Loucy (cell line): ENCODE measurements around the gene SPANXN5.
"Not testable (repeated sequence)": the region's sequence is repeated elsewhere in the genome, so short reads cannot be mapped to it uniquely, and the experiment has no call there.

ENCODE experiments used
- H2AFZ ChIP-seq: fragments of 200-600 bp; sonication (generic); 2 replicates; pipeline ENCODE4 v1.6.0; 2016; ENCODE audit warnings: antibody characterized with exemption, mild to moderate bottlenecking, low read length, moderate library complexity
- H3F3A ChIP-seq: fragments of 200-600 bp; 2 replicates; pipeline ENCODE4 v1.6.0; 2016; ENCODE audit warnings: antibody characterized with exemption, low read depth, mild to moderate bottlenecking
- H3K27me3 ChIP-seq: fragments of 200-600 bp; sonication (generic); 2 replicates; pipeline ENCODE4 v1.6.1; 2014; ENCODE audit warnings: low read length, mild to moderate bottlenecking; ENCODE audit not compliant: insufficient read depth, poor library complexity, severe bottlenecking
- H3K36me3 ChIP-seq: fragments of 200-600 bp; sonication (generic); 2 replicates; pipeline ENCODE4 v1.6.1; 2016; ENCODE audit warnings: low read length; ENCODE audit not compliant: insufficient read depth
- H3K4me1 ChIP-seq: fragments of 200-600 bp; sonication (generic); 2 replicates; pipeline ENCODE4 v1.5.1; 2014; ENCODE audit warnings: low read length, mild to moderate bottlenecking; ENCODE audit not compliant: insufficient read depth, poor library complexity, severe bottlenecking
- H3K4me2 ChIP-seq: fragments of 200-600 bp; sonication (generic); 2 replicates; pipeline ENCODE4 v1.6.0; 2014; ENCODE audit warnings: antibody characterized with exemption, low read length, low read depth, mild to moderate bottlenecking; ENCODE audit not compliant: poor library complexity, severe bottlenecking
- H3K4me3 ChIP-seq: fragments of 200-600 bp; sonication (generic); 2 replicates; pipeline ENCODE4 v1.5.1; 2014; ENCODE audit warnings: low read length, mild to moderate bottlenecking, mixed read lengths; ENCODE audit not compliant: poor library complexity, severe bottlenecking
- H3K79me2 ChIP-seq: fragments of 200-600 bp; sonication (generic); 2 replicates; pipeline ENCODE4 v1.6.1; 2014; ENCODE audit warnings: low read length; ENCODE audit not compliant: insufficient read depth
- H3K9ac ChIP-seq: fragments of 200-600 bp; sonication (generic); 2 replicates; pipeline ENCODE4 v1.6.0; 2014; ENCODE audit warnings: mild to moderate bottlenecking, low read depth, low read length, moderate library complexity; ENCODE audit not compliant: poor library complexity, severe bottlenecking
- H3K9me2 ChIP-seq: fragments of 200-600 bp; sonication (generic); replicated peaks from 2 replicates; pipeline ENCODE4 v1.6.1; 2016; ENCODE audit warnings: low read depth, low read length, mixed read lengths
- H3K9me3 ChIP-seq: fragments of 200-600 bp; sonication (generic); 2 replicates; pipeline ENCODE4 v1.6.1; 2014; ENCODE audit warnings: mild to moderate bottlenecking, antibody characterized with exemption, low read length, low read depth; ENCODE audit not compliant: insufficient read depth
- H4K20me1 ChIP-seq: fragments of 200-600 bp; sonication (generic); 2 replicates; pipeline ENCODE4 v1.6.0; 2014; ENCODE audit warnings: antibody characterized with exemption, low read length, mild to moderate bottlenecking; ENCODE audit not compliant: insufficient read depth, poor library complexity, severe bottlenecking
- EZH2phosphoT487 ChIP-seq: fragments of 200-600 bp; IDR thresholded peaks from 2 replicates; pipeline ENCODE4 v1.6.1; 2018; ENCODE audit warnings: antibody characterized with exemption, mild to moderate bottlenecking, moderate library complexity, borderline replicate concordance
- TF ChIP-seq, protein P1 (sequence below): fragments of 200-600 bp; sonication (generic); conservative IDR thresholded peaks from 2 replicates; pipeline ENCODE4 v1.5.1; 2014; ENCODE audit warnings: mild to moderate bottlenecking, antibody characterized with exemption, low read length

The SPANXN5 gene

DNA sequence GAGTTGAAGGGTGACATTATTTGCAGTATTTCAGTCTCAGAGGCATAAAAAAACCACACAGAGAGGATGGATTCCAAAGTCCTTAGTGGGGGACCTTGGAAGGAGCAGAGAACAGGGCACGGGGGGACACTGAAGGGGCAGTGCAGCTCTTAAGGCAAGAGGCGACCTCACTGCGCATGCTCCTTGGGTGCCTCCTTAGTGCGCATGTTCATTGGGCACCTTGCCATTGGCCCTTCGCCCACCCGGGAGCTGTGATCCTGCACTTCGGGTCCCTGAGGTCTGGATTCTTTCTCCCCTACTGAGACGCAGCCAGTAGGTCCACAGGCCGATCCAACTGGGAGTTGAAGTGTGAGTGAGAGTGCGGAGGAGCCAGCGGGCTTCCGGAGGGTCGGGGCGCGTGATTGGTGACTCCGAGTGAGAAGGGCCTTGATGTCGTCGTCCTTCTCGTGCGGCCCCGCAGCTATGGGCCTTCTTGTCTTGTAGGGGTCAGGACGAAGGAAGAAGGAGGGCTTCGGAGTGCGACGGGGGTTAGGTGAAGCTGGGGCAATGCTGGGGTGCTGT lies 13.9 kb upstream of the SPANXN5 start, which contains the start of gene XAGE5:
TSS of gene XAGE5 (plus strand) at position 223 of the 561 bp plus-strand sequence. CDS start 1,280 bp downstream, outside the sequence.
- Histone ChIP-seq H3K36me3 (no peaks in the 10 kb centered on the region), H3K27me3 (no peaks in the 10 kb centered on the region), H4K20me1 (no peaks in the 10 kb centered on the region), H3K9ac (no peak within 1 kb of the TSS), H3K4me1 (no peaks in the 10 kb centered on the region), H3K4me3 (no peak within 1 kb of the TSS), H2AFZ (no peak within 1 kb of the TSS), H3F3A (no peaks in the 10 kb centered on the region), H3K9me2 (no peaks in the 10 kb centered on the region), H3K9me3 (no peaks in the 10 kb centered on the region), H3K79me2 (no peaks in the 10 kb centered on the region), H3K4me2 (no peak within 1 kb of the TSS)
- TF ChIP-seq, protein P1, sequence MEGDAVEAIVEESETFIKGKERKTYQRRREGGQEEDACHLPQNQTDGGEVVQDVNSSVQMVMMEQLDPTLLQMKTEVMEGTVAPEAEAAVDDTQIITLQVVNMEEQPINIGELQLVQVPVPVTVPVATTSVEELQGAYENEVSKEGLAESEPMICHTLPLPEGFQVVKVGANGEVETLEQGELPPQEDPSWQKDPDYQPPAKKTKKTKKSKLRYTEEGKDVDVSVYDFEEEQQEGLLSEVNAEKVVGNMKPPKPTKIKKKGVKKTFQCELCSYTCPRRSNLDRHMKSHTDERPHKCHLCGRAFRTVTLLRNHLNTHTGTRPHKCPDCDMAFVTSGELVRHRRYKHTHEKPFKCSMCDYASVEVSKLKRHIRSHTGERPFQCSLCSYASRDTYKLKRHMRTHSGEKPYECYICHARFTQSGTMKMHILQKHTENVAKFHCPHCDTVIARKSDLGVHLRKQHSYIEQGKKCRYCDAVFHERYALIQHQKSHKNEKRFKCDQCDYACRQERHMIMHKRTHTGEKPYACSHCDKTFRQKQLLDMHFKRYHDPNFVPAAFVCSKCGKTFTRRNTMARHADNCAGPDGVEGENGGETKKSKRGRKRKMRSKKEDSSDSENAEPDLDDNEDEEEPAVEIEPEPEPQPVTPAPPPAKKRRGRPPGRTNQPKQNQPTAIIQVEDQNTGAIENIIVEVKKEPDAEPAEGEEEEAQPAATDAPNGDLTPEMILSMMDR: no peak
- TF ChIP-seq EZH2phosphoT487: no peak

DNA sequence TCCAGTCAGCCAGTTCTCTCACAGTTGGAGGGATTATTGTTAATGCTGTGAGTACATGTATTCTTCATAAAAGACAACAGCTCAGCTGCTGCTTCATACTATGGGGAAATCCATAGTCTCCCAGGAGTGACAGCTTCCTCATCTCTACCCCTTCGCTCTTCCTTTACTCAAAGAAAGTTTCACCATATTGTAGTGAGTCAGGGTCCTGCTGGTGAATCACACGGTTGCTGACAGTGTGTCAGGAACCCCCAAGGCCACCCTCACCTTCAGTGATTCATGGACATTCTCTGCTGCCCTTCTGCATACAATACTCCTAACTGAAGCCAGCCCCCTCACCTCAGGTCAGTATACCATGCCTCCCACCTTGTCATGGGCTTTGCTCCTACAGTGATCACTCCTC lies 7.6 kb upstream of the SPANXN5 start:
- not testable (repeated sequence) for H3K4me3 ChIP-seq, H3K79me2 ChIP-seq, H3K36me3 ChIP-seq

DNA sequence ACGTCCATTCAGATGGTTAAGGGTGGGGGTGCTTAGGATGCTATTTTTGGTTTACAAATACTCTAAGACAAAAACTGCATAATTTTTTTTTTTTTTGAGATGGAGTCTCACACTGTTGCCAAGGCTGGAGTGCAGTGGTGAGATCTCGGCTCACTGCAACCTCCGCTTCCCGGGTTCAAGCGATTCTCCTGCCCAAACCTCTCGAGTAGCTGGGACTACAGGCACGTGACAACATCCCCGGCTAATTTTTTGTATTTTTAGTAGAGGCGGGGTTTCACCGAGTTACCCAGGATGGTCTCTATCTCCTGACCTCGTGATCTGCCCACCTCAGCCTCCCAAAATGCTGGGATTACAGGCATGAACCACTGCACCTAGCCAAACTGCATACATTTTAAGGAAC lies 23.7 kb downstream of the SPANXN5 start:
- H3K9me3 ChIP-seq, H3K79me2 ChIP-seq, H3K9ac ChIP-seq, H3K9me2 ChIP-seq, H4K20me1 ChIP-seq, H3K4me2 ChIP-seq, H3F3A ChIP-seq, H3K36me3 ChIP-seq, H3K27me3 ChIP-seq, H3K4me1 ChIP-seq, H3K4me3 ChIP-seq, H2AFZ ChIP-seq: not testable (repeated sequence)

More for the DNA sequence above, 7.6 kb upstream of the SPANXN5 start:
- not testable (repeated sequence) for H3K4me1 ChIP-seq, H3K9me2 ChIP-seq, H3K9me3 ChIP-seq, H2AFZ ChIP-seq, H3K4me2 ChIP-seq, H3F3A ChIP-seq, H3K27me3 ChIP-seq, H4K20me1 ChIP-seq, H3K9ac ChIP-seq

DNA sequence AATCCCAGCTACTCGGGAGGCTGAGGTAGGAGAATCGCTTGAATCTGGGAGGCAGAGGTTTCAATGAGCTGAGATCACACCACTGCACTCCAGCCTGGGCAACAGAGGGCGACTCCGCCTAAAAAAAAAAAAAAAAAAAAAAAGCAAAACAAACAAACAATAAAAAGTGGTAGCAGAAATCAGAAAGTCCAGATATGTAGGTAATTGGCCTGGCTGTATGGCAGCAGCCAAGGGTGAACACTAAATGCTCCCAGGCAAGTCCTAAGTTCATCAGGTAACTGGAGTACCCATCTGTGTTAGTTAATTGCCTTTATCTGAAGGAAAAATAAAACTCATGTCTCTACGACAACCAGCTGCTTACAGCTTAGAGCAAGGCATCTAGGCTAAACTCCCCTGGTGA lies 31.2 kb downstream of the SPANXN5 start:
- not testable (repeated sequence) for H3K4me1 ChIP-seq, H3K9me3 ChIP-seq, H3F3A ChIP-seq, H2AFZ ChIP-seq, H3K9ac ChIP-seq, H4K20me1 ChIP-seq, H3K4me3 ChIP-seq, H3K9me2 ChIP-seq, H3K4me2 ChIP-seq, H3K27me3 ChIP-seq, H3K79me2 ChIP-seq, H3K36me3 ChIP-seq

DNA sequence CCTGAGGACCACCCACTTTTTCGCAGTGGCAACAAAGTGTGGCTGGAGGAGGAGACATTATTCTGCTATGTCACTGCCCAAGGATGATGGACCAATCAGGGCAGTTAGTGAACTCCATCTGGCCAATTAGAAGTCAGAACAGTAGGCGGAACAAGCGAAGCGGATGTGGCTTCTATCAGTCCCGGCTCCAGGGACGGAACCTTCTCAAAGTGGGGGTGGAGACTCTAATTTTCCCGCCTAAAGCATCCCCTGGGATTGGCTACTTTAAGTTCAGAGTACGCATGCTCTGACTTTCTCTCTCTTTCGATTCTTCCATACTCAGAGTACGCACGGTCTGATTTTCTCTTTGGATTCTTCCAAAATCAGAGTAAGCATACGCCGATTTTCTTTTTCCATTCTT lies 46.3 kb downstream of the SPANXN5 start, which contains the start of gene SSX2B:
TSS of gene SSX2B (plus strand) at position 301 of the 400 bp plus-strand sequence. CDS start 1,429 bp downstream, outside the sequence.
- not testable (repeated sequence) for H3F3A ChIP-seq, H3K9me2 ChIP-seq, H3K79me2 ChIP-seq, H2AFZ ChIP-seq, H3K9me3 ChIP-seq, H3K4me1 ChIP-seq, H4K20me1 ChIP-seq, H3K36me3 ChIP-seq, H3K9ac ChIP-seq, H3K4me2 ChIP-seq, H3K4me3 ChIP-seq, H3K27me3 ChIP-seq
